ENCODE results near the gene PDCD4.

GRCh38 chr10:110901954-110902819 lies 30.5 kb downstream of the PDCD4 start:
- no peak for TF ChIP-seq GATA3 (IDR thresholded peaks at IDR 0.05; ENCODE audit: low read depth, low read length)
- TF ChIP-seq GATA2 (IDR thresholded peaks at IDR 0.05; ENCODE audit: low read depth, low read length) = no peak
